CD4-positive, alpha-beta memory T cell (primary cell): ENCODE measurements around the gene DNAJC30. TPM values are rescaled to one million over a fixed set of nuclear protein-coding genes. Genes with fewer than 3 reads are reported as not detected.

Experiments
- CTCF ChIA-PET: fragments of 350-600 bp; sonication (Branson Sonifier 250); formaldehyde crosslinking; loops from one replicate; lab custom pipeline; 2021; ENCODE audit warnings: inconsistent platforms; ENCODE audit not compliant: partially characterized antibody; lab: Charles Lee
- POLR2A ChIA-PET: fragments of 350-600 bp; sonication (Branson Sonifier 250); formaldehyde crosslinking; loops from one replicate; lab custom pipeline; 2021; ENCODE audit not compliant: partially characterized antibody; lab: Charles Lee
- DNase-seq, 5 donors: peaks; one replicate each; pipeline versions ENCODE4 v3.0.0 to v3.0.0-alpha.2; 2020 to 2022; ENCODE audit warnings: mixed read lengths in 1 of 5
- H3K27ac ChIP-seq: one replicate; pipeline ENCODE4 v1.7.0; 2013; ENCODE audit warnings: low read depth, low read length
- H3K27me3 ChIP-seq: 2 replicates; pipeline ENCODE4 v1.7.0; 2013; ENCODE audit warnings: mild to moderate bottlenecking, low read length, moderate library complexity; ENCODE audit not compliant: insufficient read depth
- H3K36me3 ChIP-seq: 2 replicates; pipeline ENCODE4 v1.7.0; 2013; ENCODE audit warnings: mild to moderate bottlenecking, low read length, moderate library complexity; ENCODE audit not compliant: insufficient read depth
- H3K4me1 ChIP-seq: 2 replicates; pipeline ENCODE4 v1.7.0; 2013; ENCODE audit warnings: mild to moderate bottlenecking, low read length, moderate library complexity; ENCODE audit not compliant: insufficient read depth
- H3K4me3 ChIP-seq, 2 donors: one replicate each; pipeline ENCODE4 v1.7.0; 2013; ENCODE audit warnings: low read length in 2 of 2, mild to moderate bottlenecking in 1 of 2
- H3K9me3 ChIP-seq, 2 donors: one replicate each; pipeline ENCODE4 v1.7.0; 2013; ENCODE audit warnings: low read length in 2 of 2, control low read depth in 1 of 2; ENCODE audit not compliant: control insufficient read depth in 1 of 2
- H3K27ac Mint-ChIP-seq, 7 donors: one replicate each; pipeline ENCODE4 v1.8.0; 2020 to 2021; ENCODE audit warnings: mixed read lengths in 7 of 7, mild to moderate bottlenecking in 6 of 7, inconsistent platforms in 3 of 7, moderate library complexity in 3 of 7
- H3K27me3 Mint-ChIP-seq, 2 donors: one replicate each; pipeline ENCODE4 v1.8.0; 2020 to 2021; ENCODE audit warnings: mixed read lengths in 2 of 2
- H3K36me3 Mint-ChIP-seq, 2 donors: one replicate each; pipeline ENCODE4 v1.8.0; 2020 to 2021; ENCODE audit warnings: mixed read lengths in 2 of 2, inconsistent platforms in 1 of 2, mild to moderate bottlenecking in 1 of 2
- H3K4me1 Mint-ChIP-seq, 4 donors: one replicate each; pipeline ENCODE4 v1.8.0; 2020 to 2021; ENCODE audit warnings: mixed read lengths in 4 of 4, mild to moderate bottlenecking in 1 of 4
- H3K4me3 Mint-ChIP-seq, 8 donors: one replicate each; pipeline ENCODE4 v1.8.0; 2020 to 2021; ENCODE audit warnings: mixed read lengths in 8 of 8, mild to moderate bottlenecking in 7 of 8, moderate library complexity in 6 of 8, inconsistent platforms in 3 of 8
- H3K9me3 Mint-ChIP-seq, 8 donors: one replicate each; pipeline ENCODE4 v1.8.0; 2020 to 2021; ENCODE audit warnings: mixed read lengths in 8 of 8, mild to moderate bottlenecking in 5 of 8, inconsistent platforms in 3 of 8, moderate library complexity in 1 of 8
- intact Hi-C: fragments of 100-400 bp; cut with micrococcal nuclease; formaldehyde crosslinking; loops from one replicate; pipeline ENCODE4 v1.15.1; 2023
- polyA plus RNA-seq, 2 donors: library from polyadenylated mRNA; unstranded; fragments of 300-500 nt; fragmentation: Illumina TruSeq; gene quantifications; one replicate each; pipeline ENCODE4 v1.2.3, GENCODE V29; 2021
- total RNA-seq, 2 experiments: library from RNA; stranded (reverse); gene quantifications; one replicate each; pipeline ENCODE4 v1.2.3, GENCODE V29; 2021

Gene DNAJC30
- total and polyA plus RNA-seq, 4 experiments from 2014 or later: 8.3 to 16.5 (median 12.8) TPM

DNA sequence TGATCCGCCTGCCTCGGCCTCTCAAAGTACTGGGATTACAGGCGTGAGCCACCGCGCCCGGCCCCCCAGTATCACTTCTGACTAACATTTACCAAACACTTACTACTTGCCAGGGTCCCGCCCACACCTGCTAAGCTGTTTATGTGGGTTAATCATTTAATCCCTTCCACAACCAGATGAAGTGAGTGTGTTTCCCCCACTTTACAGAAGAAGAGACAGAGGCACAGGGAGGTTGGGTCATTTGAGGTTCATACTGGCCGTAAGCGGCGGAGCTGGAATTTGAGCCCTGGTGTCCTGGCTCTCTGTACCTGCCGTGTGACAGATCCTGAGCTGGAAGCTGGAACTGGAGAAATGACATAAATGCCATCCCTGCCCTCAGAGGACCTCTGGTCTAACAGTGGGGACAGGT is 30.7 kb downstream of the DNAJC30 start:
- H3K36me3 Mint-ChIP-seq: no peaks in the 10 kb centered on the region
- peaks cover 0 to 2% (median 0%) of the 10 kb centered on the region in 8 donors for H3K9me3 Mint-ChIP-seq
- POLR2A ChIA-PET: no interaction called here
- Histone ChIP-seq H3K4me1 (peaks cover 9% of the 10 kb centered on the region), H3K36me3 (no peaks in the 10 kb centered on the region), H3K9me3 (no peaks in the 10 kb centered on the region), H3K4me3 (no peak overlapping the region), H3K27ac (no peak overlapping the region), H3K27me3 (peaks cover 15% of the 10 kb centered on the region)
- DNase-seq: no peak
- no peak overlapping the region for H3K4me3 Mint-ChIP-seq
- H3K27me3 Mint-ChIP-seq: peaks cover 30 to 33% of the 10 kb centered on the region in 2 donors
- CTCF ChIA-PET: interaction anchor here (1.3 to 1.8 kb wide), 2 partner anchors 13 to 46 kb away, joined by 3 to 7 read pairs; no protein-coding TSS in a partner anchor
- H3K4me1 Mint-ChIP-seq: peaks cover 0 to 6% (median under 1%) of the 10 kb centered on the region in 4 donors
- no peak overlapping the region for H3K27ac Mint-ChIP-seq
- intact Hi-C loops: no loop called here

GRCh38 chr7:73650524-73650923 is 32.7 kb downstream of the DNAJC30 start:
- Histone ChIP-seq H3K27ac (no peak overlapping the region), H3K4me3 (no peak overlapping the region), H3K9me3 (no peaks in the 10 kb centered on the region), H3K27me3 (peaks cover 15% of the 10 kb centered on the region), H3K4me1 (peaks cover 9% of the 10 kb centered on the region), H3K36me3 (no peaks in the 10 kb centered on the region)
- Mint-ChIP-seq H3K4me3 (no peak overlapping the region), H3K27ac (no peak overlapping the region), H3K36me3 (no peaks in the 10 kb centered on the region), H3K4me1 (peaks cover 0 to 6% (median under 1%) of the 10 kb centered on the region in 4 donors), H3K9me3 (peaks cover 0 to 2% (median 0%) of the 10 kb centered on the region in 8 donors), H3K27me3 (peaks cover 39 to 44% of the 10 kb centered on the region in 2 donors)
- CTCF ChIA-PET: no interaction called here
- no peak for DNase-seq
- intact Hi-C loops: no loop called here
- POLR2A ChIA-PET: no interaction called here

GRCh38 chr7:73649576-73649975 is 33.7 kb downstream of the DNAJC30 start:
- H3K36me3 ChIP-seq: no peaks in the 10 kb centered on the region
- H3K4me1 ChIP-seq: peaks cover 9% of the 10 kb centered on the region
- no peak overlapping the region for H3K27ac Mint-ChIP-seq
- peaks cover 43 to 44% of the 10 kb centered on the region in 2 donors for H3K27me3 Mint-ChIP-seq
- POLR2A ChIA-PET: no interaction called here
- no peak for DNase-seq
- no peak overlapping the region for H3K4me3 ChIP-seq
- peaks cover 15% of the 10 kb centered on the region for H3K27me3 ChIP-seq
- peak overlapping the region in 3 of 8 donors; percentile 15 to 26 (median 16) for H3K4me3 Mint-ChIP-seq
- H3K9me3 ChIP-seq: no peaks in the 10 kb centered on the region
- H3K36me3 Mint-ChIP-seq: no peaks in the 10 kb centered on the region
- intact Hi-C loops: no loop called here
- peaks cover 0 to 2% (median 0%) of the 10 kb centered on the region in 8 donors for H3K9me3 Mint-ChIP-seq
- peaks cover 0 to 6% (median under 1%) of the 10 kb centered on the region in 4 donors for H3K4me1 Mint-ChIP-seq
- CTCF ChIA-PET: no interaction called here
- no peak overlapping the region for H3K27ac ChIP-seq

GRCh38 chr7:73648593-73649332 is 34.5 kb downstream of the DNAJC30 start:
- H3K27me3 ChIP-seq: peaks cover 15% of the 10 kb centered on the region
- DNase-seq: no peak
- Mint-ChIP-seq H3K27ac (no peak overlapping the region), H3K9me3 (peaks cover 0 to 2% (median 0%) of the 10 kb centered on the region in 8 donors), H3K27me3 (peaks cover 43 to 44% of the 10 kb centered on the region in 2 donors), H3K4me3 (peak overlapping the region in 6 of 8 donors; percentile 63 to 72 (median 68)), H3K36me3 (no peaks in the 10 kb centered on the region), H3K4me1 (peaks cover 0 to 6% (median under 1%) of the 10 kb centered on the region in 4 donors)
- H3K4me1 ChIP-seq: peaks cover 9% of the 10 kb centered on the region
- no peak overlapping the region for H3K4me3 ChIP-seq
- H3K27ac ChIP-seq: no peak overlapping the region
- ChIA-PET POLR2A (no interaction called here), CTCF (no interaction called here)
- no peaks in the 10 kb centered on the region for H3K9me3 ChIP-seq
- H3K36me3 ChIP-seq: no peaks in the 10 kb centered on the region
- intact Hi-C loops: loop anchor here (1.0 kb wide), 1 partner anchor 77 kb away; no protein-coding TSS in a partner anchor

DNA sequence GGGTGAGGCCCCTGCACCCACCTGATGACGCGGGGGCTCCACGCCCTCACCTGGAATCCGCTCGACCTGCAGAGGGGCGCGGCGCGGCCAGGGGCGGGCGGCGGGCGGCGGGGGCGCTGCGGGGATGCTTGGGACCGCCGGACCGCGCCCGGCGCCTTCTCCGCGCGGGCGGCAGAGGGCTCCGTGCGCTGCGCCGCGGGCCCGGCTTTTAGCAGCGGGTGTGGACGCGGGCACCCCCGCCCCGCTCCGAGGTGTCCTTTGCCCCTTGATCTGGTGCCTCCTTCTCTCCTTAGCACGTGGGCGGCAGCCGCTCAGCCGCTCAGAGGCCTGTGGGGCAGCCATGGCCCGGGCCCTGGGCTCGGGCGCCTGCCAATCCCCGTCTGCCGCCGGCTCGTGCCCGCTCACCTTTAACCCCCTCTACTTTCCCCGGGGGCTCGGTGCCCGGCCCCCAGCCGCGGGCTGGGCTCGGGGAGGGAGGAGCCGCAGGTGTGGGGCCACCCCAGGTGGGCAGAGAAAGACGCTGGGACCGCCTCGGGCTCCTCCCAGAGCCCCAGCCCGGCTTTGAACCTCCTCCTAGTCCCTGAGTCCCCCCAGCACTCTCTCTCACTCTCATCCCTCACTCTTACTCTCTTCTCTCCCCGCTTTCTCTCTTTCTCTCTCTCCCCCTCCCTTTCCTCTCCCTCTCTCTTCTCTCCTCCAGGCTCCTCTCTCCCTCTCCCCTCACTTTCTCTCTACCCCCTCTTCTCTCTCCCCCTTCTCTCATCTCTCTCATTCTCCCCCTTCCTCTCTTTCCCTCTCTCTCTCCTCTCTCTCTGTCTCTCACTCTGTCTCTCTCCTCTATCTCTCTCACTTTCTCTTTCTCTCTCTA is 35.3 kb downstream of the DNAJC30 start:
- H3K4me3 Mint-ChIP-seq: peak overlapping the region; percentile 59 to 72 (median 66)
- ChIA-PET CTCF (interaction anchor here (0.9 kb wide), 1 partner anchor 32 kb away, joined by 3 read pairs; no protein-coding TSS in a partner anchor), POLR2A (no interaction called here)
- Histone ChIP-seq H3K9me3 (no peaks in the 10 kb centered on the region), H3K4me1 (peaks cover 9% of the 10 kb centered on the region), H3K27ac (no peak overlapping the region), H3K36me3 (no peaks in the 10 kb centered on the region), H3K4me3 (peak overlapping the region; percentile 14 to 36), H3K27me3 (peaks cover 15% of the 10 kb centered on the region)
- no peaks in the 10 kb centered on the region for H3K36me3 Mint-ChIP-seq
- H3K4me1 Mint-ChIP-seq: peaks cover 0 to 6% (median under 1%) of the 10 kb centered on the region in 4 donors
- peak in 4 of 5 donors; percentile 24 to 31 (median 28) for DNase-seq
- peaks cover 0 to 2% (median 0%) of the 10 kb centered on the region in 8 donors for H3K9me3 Mint-ChIP-seq
- intact Hi-C loops: loop anchor here (1.0 kb wide), 1 partner anchor 77 kb away; no protein-coding TSS in a partner anchor
- peaks cover 41 to 42% of the 10 kb centered on the region in 2 donors for H3K27me3 Mint-ChIP-seq
- no peak overlapping the region for H3K27ac Mint-ChIP-seq

GRCh38 chr7:73646785-73647724 is 36.2 kb downstream of the DNAJC30 start:
- peaks cover 15% of the 10 kb centered on the region for H3K27me3 ChIP-seq
- no peaks in the 10 kb centered on the region for H3K36me3 Mint-ChIP-seq

More at GRCh38 chr7:73646785-73647724, 36.2 kb downstream of the DNAJC30 start:
- no peak overlapping the region for H3K27ac ChIP-seq
- no peak for DNase-seq
- H3K4me1 ChIP-seq: peaks cover 9% of the 10 kb centered on the region
- H3K27ac Mint-ChIP-seq: no peak overlapping the region
- no peaks in the 10 kb centered on the region for H3K36me3 ChIP-seq
- intact Hi-C loops: no loop called here
- ChIA-PET CTCF (interaction anchor here (0.9 to 1.4 kb wide), 3 partner anchors 31 to 88 kb away, joined by 3 to 5 read pairs (median 4); no protein-coding TSS in a partner anchor), POLR2A (no interaction called here)
- H3K9me3 Mint-ChIP-seq: peaks cover 0 to 6% (median under 1%) of the 10 kb centered on the region in 8 donors
- no peak overlapping the region for H3K4me3 ChIP-seq
- H3K4me1 Mint-ChIP-seq: peaks cover 0 to 6% (median under 1%) of the 10 kb centered on the region in 4 donors
- peaks cover 35 to 41% of the 10 kb centered on the region in 2 donors for H3K27me3 Mint-ChIP-seq
- H3K4me3 Mint-ChIP-seq: peak overlapping the region in 5 of 8 donors; percentile 23 to 76 (median 51)
- no peaks in the 10 kb centered on the region for H3K9me3 ChIP-seq
